KG1 (cell line): ENCODE data around the gene FANK1.

Source experiments
- DNase-seq: peaks from one replicate; lab custom pipeline; 2025; lab: John Stamatoyannopoulos, UW

The FANK1 gene

GRCh38 chr10:125985557-125986240, 89.3 kb downstream of the FANK1 start:
- DNase-seq = no peak

GRCh38 chr10:125989791-125990190, 93.4 kb downstream of the FANK1 start:
- no peak for DNase-seq

DNA sequence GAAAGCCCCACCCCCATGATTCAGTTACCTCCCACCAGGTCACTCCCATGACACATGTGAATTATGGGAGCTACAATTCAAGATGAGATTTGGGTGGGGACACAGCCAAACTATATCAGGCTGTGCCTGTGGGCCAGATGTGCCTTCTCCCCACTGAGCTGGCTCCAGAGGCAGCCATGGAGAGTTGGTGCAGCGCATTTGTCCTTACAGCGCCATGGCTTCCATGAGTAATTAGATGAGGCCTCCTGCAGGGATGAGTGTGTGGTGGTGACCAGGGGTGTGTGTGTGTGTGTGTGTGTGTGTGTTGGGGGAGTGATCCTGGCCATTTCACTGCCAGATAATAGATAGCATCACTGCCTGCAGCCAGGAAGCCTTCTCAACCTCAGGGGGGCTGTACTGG, 94.6 kb downstream of the FANK1 start:
- no peak for DNase-seq

DNA sequence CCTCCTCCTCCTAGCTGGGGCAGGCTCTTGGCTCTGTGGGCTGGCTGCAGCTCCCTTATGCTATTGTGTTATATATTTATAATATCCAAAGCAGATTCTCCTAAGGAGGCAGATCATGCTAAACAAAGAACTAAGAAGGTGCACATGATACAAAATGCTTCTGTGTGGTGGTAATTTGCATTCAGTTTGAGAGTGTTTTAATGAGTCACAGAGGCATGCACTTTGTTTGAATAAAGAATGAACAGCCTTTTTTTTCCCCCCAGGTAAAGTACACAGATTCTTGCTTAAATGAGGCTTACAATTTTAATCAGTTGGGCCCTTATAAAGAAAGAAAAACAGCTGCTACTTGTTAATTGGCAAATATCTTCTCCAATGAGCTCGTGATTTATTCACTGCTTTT, 95.0 kb downstream of the FANK1 start:
- no peak for DNase-seq

GRCh38 chr10:125992254-125992653, 95.9 kb downstream of the FANK1 start:
- no peak for DNase-seq

DNA sequence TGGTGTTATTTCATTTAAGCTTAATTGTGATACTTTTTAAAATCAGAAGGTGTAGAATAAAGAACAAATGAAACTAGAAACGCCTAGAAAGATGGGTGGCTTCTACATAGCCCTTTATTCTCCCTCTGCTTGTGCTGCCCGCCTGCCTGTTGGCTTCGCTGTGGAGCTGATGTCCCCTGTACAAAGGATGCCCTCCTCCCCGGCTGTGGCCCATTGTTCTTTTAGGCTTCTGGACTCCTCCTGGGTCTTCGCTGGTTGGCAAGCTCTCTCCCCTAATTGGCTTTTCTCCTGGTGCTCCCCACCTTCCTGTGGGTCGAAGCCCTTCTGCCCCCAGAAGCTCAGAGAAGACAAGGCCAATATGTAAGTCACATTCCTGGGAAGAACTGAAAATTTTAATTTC, 98.2 kb downstream of the FANK1 start:
- DNase-seq = no peak

DNA sequence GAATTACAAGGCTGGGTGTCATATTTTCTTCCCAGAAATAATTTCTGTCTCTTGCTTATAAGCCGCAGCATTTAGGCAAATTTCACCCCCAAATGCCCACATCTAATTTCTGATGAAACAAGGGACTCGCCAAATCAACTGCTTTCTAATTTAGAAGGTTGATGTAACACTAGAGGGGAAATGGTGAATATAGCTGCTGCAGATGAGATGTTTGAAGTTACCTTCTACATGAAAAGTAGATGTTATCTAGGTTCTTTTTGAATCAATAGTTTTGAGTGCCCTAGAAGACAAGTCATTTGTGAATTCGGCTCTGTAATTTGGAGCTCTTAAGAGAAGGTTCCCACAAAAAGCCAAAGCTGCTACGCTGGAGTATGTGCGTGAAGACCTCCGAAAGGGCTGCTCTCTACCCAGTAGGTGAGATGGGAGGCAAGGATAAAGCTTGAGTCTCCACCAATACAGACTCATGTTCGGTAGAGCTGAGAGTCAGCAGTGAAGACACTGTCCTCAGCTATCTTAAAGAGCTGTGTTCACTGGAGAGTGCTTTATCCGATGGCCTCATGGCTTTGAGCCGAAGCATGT, 99.5 kb downstream of the FANK1 start:
- no peak for DNase-seq

DNA sequence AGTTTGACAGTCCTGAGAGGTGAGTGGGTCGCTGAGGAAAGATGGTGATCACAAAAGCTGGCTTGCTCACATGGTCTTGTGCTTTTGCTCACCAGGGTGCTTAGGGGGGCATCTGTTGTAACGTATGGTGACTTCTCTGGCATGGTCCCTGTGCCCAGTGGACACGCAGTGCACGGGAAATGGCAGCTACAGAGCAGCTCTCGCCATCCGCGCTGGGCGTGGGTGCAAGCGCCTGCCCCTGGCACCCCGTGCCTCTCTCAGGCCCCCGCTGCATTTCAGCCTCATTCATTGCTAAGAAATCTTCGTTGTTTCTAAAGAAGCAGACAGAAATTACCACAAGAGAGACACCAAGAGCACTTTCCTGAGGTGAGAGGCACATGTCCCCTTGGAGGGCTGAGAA, 101.2 kb downstream of the FANK1 start:
- DNase-seq = no peak

- DNase-seq = no peak
Measured at GRCh38 chr10:125999694-126000093, 103.3 kb downstream of the FANK1 start.

DNA sequence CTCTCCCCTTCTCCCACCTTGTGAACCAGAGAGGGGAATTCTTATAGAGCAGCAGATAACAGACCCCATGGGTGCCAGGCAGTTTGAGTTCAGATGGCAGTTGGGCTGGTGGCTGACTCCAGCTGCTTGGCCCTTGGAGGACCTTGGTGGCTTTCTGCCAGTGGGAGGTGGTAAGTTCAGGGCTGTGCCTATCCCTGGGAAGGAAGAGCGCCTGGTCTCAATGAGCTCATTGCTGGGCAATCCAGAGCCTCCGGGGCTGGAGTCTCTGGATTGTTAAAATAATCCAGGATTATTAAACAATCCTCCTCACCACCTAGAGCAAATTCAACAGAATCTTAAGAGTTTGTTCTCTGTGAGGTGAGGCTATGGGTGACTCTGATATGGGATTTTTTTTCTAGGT, 105.2 kb downstream of the FANK1 start:
- no peak for DNase-seq

- DNase-seq = no peak
Measured at GRCh38 chr10:126004752-126005151, 108.4 kb downstream of the FANK1 start.

GRCh38 chr10:126006264-126006663, 109.9 kb downstream of the FANK1 start:
- no peak for DNase-seq

DNA sequence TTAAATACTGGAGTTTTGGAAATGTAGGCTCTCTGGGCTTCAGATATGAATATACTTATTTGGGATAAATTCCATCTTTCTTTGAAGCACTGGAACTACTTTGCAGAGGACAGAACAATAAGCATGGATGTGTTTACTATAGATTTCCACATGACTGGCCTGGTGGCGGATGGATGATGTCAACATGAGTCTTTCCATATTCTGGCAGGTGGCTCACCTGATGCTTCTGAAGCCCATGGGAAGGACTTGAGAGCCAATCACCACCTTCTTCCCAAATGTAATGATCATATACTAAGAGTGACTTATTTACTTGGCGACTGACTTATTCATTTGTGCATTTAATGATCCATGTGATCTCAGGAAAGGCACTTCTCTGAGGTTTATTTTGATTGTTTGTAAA, 110.5 kb downstream of the FANK1 start:
- DNase-seq = no peak

DNA sequence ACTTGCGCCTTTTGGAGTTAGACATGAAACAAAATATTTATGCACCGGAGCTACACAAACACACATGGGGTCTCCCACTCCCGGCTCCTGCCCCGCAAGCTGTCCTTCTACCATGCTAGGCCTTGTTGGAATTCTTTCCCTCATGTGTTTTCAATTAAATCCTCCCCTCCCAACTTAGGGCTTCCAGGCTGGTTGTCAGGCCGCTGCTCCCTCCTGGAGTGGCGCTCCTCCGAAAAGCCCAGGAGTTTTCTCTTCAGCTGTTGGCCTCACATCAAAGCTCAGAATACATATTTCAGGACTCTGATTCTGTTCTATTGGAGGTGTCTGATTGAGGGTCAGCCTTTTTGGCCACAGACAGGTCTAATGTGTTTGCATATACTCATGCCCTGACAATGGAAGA, 113.3 kb downstream of the FANK1 start:
- no peak for DNase-seq

DNA sequence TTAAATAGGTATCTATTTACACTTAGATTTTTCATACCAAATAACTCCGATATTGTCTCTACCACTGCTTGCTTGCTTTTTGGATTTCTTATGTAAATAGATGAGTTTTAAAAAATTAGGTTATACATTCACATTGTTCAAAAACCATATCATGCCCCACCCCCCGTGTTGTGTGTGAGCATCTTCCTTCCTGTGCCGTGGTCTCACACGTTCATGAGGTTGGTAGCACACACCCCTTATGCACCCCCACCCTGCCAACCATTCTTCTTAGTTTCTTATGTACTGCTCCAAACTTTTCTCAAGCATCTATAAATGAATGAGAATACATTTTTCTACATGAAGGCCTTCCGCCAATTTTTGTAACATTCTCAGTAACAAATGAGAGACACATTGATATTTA, 115.6 kb downstream of the FANK1 start:
- DNase-seq = no peak

- no peak for DNase-seq
Measured at GRCh38 chr10:126012485-126012884, 116.1 kb downstream of the FANK1 start.

DNA sequence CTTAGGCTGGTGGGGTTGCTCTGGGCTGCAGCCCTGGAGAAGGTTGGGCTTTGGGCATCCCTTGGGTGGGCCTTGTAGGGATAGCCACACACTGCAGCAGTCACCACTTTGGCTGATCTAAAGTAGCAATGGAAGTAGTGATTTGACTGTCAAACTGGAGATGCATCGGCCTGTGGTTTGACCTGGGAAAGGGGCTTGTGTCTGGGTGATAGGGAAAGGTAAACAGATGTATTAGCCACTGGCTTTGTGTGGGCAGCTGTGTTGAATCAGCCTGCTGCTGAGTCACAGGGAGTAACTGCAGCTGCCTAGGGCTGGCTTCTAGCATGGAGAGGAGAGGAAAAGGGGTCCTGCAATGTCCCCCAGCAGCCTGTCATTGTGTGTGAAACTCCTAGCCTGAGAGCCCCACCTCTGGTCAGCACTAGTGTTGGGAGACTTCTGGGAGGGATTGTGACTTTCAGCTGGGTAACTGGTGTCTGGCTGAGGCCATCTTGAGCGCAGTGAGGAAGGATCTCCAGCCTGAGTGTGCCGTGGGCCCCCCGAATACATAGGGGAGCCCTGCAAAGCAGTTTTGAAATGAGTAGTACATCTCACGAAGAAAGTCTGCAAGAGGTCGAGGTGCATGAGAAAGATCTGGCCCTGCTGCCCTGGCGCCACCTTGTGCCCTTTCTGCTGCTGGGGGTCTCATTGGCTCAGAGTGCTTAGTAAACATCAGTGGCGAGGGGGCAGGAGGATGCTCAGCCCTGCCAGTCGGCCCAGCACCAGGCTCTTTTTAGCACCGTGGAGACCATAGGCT, 117.3 kb downstream of the FANK1 start:
- no peak for DNase-seq

GRCh38 chr10:126014309-126014708, 117.9 kb downstream of the FANK1 start:
- no peak for DNase-seq

DNA sequence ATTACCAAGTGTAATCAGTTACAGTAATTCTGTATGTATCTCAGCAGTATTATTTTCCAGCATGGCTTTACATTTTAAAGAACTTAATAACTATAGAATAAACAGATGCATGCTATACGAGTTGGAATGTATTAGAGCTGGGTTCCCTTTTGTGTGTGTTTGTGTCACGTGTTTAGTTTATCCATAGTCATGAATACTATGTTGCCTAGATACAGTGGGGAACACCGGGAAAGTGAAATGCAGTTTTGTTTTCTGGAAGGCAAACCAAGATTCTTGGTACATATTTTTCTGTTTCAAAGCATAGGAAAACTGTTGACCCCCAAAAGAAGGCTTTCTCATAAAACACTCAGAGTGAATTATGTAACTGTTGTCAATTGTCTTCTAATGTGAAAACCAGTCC, 119.0 kb downstream of the FANK1 start:
- DNase-seq = no peak

GRCh38 chr10:126016156-126016805, 119.9 kb downstream of the FANK1 start:
- DNase-seq = no peak

DNA sequence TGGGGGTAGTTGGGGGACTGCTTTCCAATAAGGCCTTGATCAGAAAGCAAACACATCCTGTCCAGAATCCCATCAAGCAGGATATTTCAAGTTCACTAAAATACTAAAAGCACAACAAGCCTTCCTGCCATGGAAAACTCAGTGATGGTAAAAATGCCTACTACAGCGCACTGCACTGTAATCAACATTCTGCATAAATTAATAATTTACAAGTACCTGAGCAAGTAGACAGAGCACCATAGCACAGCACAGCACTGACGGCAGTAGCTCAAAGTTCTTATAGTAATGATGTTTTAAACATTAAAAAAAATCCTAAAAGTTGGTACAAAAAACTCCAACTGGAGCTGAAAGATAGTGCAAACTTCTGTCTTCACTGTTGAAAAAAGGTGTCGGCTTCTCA, 120.5 kb downstream of the FANK1 start:
- no peak for DNase-seq

- no peak for DNase-seq
Measured at GRCh38 chr10:126017961-126018560, 121.7 kb downstream of the FANK1 start.
